CD14-positive monocyte (primary cell): ENCODE measurements around the gene HTR1D. TPM values are rescaled to one million over a fixed set of nuclear protein-coding genes. Genes with fewer than 3 reads are reported as not detected.

ENCODE experiments used
- DNase-seq, 3 donors: peaks; one replicate each; pipeline ENCODE4 v3.0.0-alpha.2; 2011 to 2022
- H2AFZ ChIP-seq: 2 replicates; pipeline ENCODE4 v1.6.0; 2012; ENCODE audit warnings: mild to moderate bottlenecking, low read depth, low read length, inconsistent platforms; ENCODE audit not compliant: insufficient read depth, poor library complexity, severe bottlenecking
- H3K27ac ChIP-seq, 2 donors: 1 replicate in 1 of 2; 2 replicates in 1 of 2; pipeline ENCODE4 v1.5.1; 2012 to 2013; ENCODE audit warnings: low read length in 2 of 2, control low read depth in 1 of 2, inconsistent platforms in 1 of 2, low read depth in 1 of 2, mild to moderate bottlenecking in 1 of 2
- H3K27me3 ChIP-seq, 2 donors: one replicate each; pipeline versions ENCODE4 v1.6.0 to v1.6.1; 2011 to 2013; ENCODE audit warnings: low read length in 2 of 2; ENCODE audit not compliant: control insufficient read depth in 2 of 2, insufficient read depth in 2 of 2
- H3K36me3 ChIP-seq, 2 donors: replicated peaks in 1 of 2; 1 replicate in 1 of 2; 2 replicates in 1 of 2; pipeline versions ENCODE4 v1.5.1 to v1.6.1; 2012 to 2013; ENCODE audit warnings: low read length in 2 of 2, control low read depth in 1 of 2, inconsistent platforms in 1 of 2, mild to moderate bottlenecking in 1 of 2; ENCODE audit not compliant: insufficient read depth in 2 of 2, control insufficient read depth in 1 of 2
- H3K4me1 ChIP-seq, 2 donors: 1 replicate in 1 of 2; 2 replicates in 1 of 2; pipeline versions ENCODE4 v1.5.1 to v1.6.1; 2012 to 2013; ENCODE audit warnings: low read length in 2 of 2, control low read depth in 1 of 2, inconsistent platforms in 1 of 2, mild to moderate bottlenecking in 1 of 2, moderate library complexity in 1 of 2; ENCODE audit not compliant: insufficient read depth in 2 of 2, control insufficient read depth in 1 of 2
- H3K4me2 ChIP-seq: replicated peaks from 2 replicates; pipeline ENCODE3; 2012; ENCODE audit warnings: low read length, moderate library complexity, mild to moderate bottlenecking; ENCODE audit not compliant: poor library complexity, severe bottlenecking; ENCODE audit errors: extremely low read depth
- H3K4me3 ChIP-seq, 3 experiments: fragments of 200-600 bp in 1 of 3; sonication (generic) in 1 of 3; replicated peaks in 1 of 3; 1 replicate in 2 of 3; 2 replicates in 1 of 3; pipeline ENCODE4 v1.5.1; 2011 to 2013; ENCODE audit warnings: low read length in 3 of 3, mild to moderate bottlenecking in 3 of 3, control low read depth in 2 of 3, low read depth in 2 of 3, inconsistent platforms in 1 of 3, moderate library complexity in 1 of 3
- H3K79me2 ChIP-seq: 2 replicates; pipeline ENCODE4 v1.6.0; 2012; ENCODE audit warnings: mild to moderate bottlenecking, control low read depth, inconsistent platforms, low read length, moderate library complexity; ENCODE audit not compliant: insufficient read depth
- H3K9ac ChIP-seq: 2 replicates; pipeline ENCODE4 v1.6.0; 2017; ENCODE audit warnings: low read length, mild to moderate bottlenecking; ENCODE audit not compliant: insufficient read depth, poor library complexity, severe bottlenecking
- H3K9me3 ChIP-seq, 2 donors: replicated peaks in 1 of 2; 1 replicate in 1 of 2; 2 replicates in 1 of 2; pipeline versions ENCODE4 v1.5.1 to v1.6.1; 2012 to 2013; ENCODE audit warnings: low read length in 2 of 2, control low read depth in 1 of 2; ENCODE audit not compliant: control insufficient read depth in 1 of 2, insufficient read depth in 1 of 2
- H4K20me1 ChIP-seq: 2 replicates; pipeline ENCODE4 v1.6.0; 2012; ENCODE audit warnings: mild to moderate bottlenecking, low read length, control low read depth, moderate library complexity; ENCODE audit not compliant: insufficient read depth
- H3K27ac Mint-ChIP-seq, 7 donors: one replicate each; pipeline ENCODE4 v1.8.0; 2020; ENCODE audit warnings: mild to moderate bottlenecking in 7 of 7, mixed read lengths in 7 of 7, moderate library complexity in 6 of 7, inconsistent platforms in 2 of 7
- H3K27me3 Mint-ChIP-seq, 3 donors: one replicate each; pipeline ENCODE4 v1.8.0; 2021 to 2022; ENCODE audit warnings: low read depth in 3 of 3, mild to moderate bottlenecking in 3 of 3, mixed read lengths in 3 of 3, moderate library complexity in 3 of 3, inconsistent platforms in 1 of 3
- H3K36me3 Mint-ChIP-seq, 2 donors: one replicate each; pipeline ENCODE4 v1.8.0; 2020; ENCODE audit warnings: mixed read lengths in 2 of 2, inconsistent platforms in 1 of 2, mild to moderate bottlenecking in 1 of 2
- H3K4me1 Mint-ChIP-seq: one replicate; pipeline ENCODE4 v1.8.0; 2020; ENCODE audit warnings: mild to moderate bottlenecking, mixed read lengths
- H3K4me3 Mint-ChIP-seq, 2 donors: one replicate each; pipeline ENCODE4 v1.8.0; 2020; ENCODE audit warnings: mild to moderate bottlenecking in 2 of 2, mixed read lengths in 2 of 2, moderate library complexity in 1 of 2
- H3K9me3 Mint-ChIP-seq, 7 donors: one replicate each; pipeline ENCODE4 v1.8.0; 2020 to 2022; ENCODE audit warnings: mixed read lengths in 7 of 7, mild to moderate bottlenecking in 6 of 7, moderate library complexity in 6 of 7, inconsistent platforms in 2 of 7
- CTCF ChIP-seq: fragments of 200-600 bp; IDR thresholded peaks from one replicate; pipeline ENCODE4 v1.8.0; 2022; ENCODE audit warnings: antibody characterized with exemption, mild to moderate bottlenecking
- WGBS: methylation state at CpG from one replicate; pipeline ENCODE4 v1.1.5; 2013; ENCODE audit warnings: missing lambda C conversion rate; ENCODE audit not compliant: insufficient coverage; 5-methylcytosine and 5-hydroxymethylcytosine counted together
- intact Hi-C, 2 donors: fragments of 100-400 bp; cut with micrococcal nuclease; formaldehyde crosslinking; loops; one replicate each; pipeline versions ENCODE4 v1.15.0 to v1.15.1; 2023
- polyA plus RNA-seq, 3 donors: library from polyadenylated mRNA; depleted of rRNA in 1 of 3; unstranded in 2 of 3; stranded (reverse) in 1 of 3; fragments of 300-500 nt in 2 of 3; fragments of >200 nt in 1 of 3; fragmentation: Illumina TruSeq in 2 of 3; gene quantifications; 1 replicate in 2 of 3; 2 replicates in 1 of 3; pipeline ENCODE4 v1.2.3, GENCODE V29; 2012 to 2021

The HTR1D gene
- polyA plus RNA-seq, 3 donors = not detected

- peaks cover 35 to 48% (median 39%) of the 10 kb centered on the region in 3 donors for H3K27me3 Mint-ChIP-seq
Observed at GRCh38 chr1:23222742-23223141, 5.4 kb upstream of the HTR1D start.

DNA sequence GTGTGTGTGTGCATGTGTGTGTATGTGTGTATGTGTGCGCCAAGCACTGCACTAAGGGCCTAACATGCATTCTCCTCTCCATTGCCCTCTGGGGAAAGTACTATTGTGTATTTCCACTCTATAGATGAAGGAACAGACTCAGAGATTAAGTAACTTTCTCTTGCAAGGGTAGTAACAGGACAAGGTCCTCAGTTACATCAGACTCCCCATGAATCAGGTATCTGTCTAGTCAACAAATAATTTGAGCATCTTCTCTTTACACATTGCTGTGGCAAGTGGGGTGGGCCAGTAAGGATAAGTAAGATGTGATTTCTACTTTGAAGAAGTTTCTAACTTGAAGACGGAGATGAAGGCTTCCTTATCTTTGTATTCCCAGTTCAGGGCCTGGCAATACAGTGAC is 5.0 kb upstream of the HTR1D start:
- Mint-ChIP-seq H3K36me3 (no peaks in the 10 kb centered on the region), H3K27ac (no peak overlapping the region), H3K27me3 (peaks cover 37 to 51% (median 43%) of the 10 kb centered on the region in 3 donors), H3K9me3 (peaks cover 3 to 16% (median 9%) of the 10 kb centered on the region in 7 donors), H3K4me1 (peaks cover 2% of the 10 kb centered on the region), H3K4me3 (no peak overlapping the region)
- Histone ChIP-seq H2AFZ (no peak overlapping the region), H3K27me3 (peaks cover 15 to 32% of the 10 kb centered on the region in 2 donors), H3K4me1 (peaks cover 0 to 5% of the 10 kb centered on the region in 2 donors), H3K9ac (no peak overlapping the region), H3K4me3 (no peak overlapping the region), H3K27ac (no peak overlapping the region), H4K20me1 (no peaks in the 10 kb centered on the region), H3K36me3 (no peaks in the 10 kb centered on the region), H3K79me2 (no peaks in the 10 kb centered on the region), H3K4me2 (no peak overlapping the region), H3K9me3 (no peaks in the 10 kb centered on the region)
- DNase-seq = no peak
- intact Hi-C loops = no loop called here
- WGBS = 100% methylated on average over 1 of the region's 2 CpGs
- no peak for TF ChIP-seq CTCF

More at GRCh38 chr1:23222742-23223141, 5.4 kb upstream of the HTR1D start:
- intact Hi-C loops = no loop called here
- Histone ChIP-seq H3K4me2 (no peak overlapping the region), H3K27me3 (peaks cover 12 to 29% of the 10 kb centered on the region in 2 donors), H3K4me3 (no peak overlapping the region), H3K9ac (no peak overlapping the region), H4K20me1 (no peaks in the 10 kb centered on the region), H3K4me1 (peaks cover 0 to under 1% of the 10 kb centered on the region in 2 donors), H2AFZ (no peak overlapping the region), H3K9me3 (no peaks in the 10 kb centered on the region), H3K79me2 (no peaks in the 10 kb centered on the region), H3K36me3 (no peaks in the 10 kb centered on the region), H3K27ac (no peak overlapping the region)
- Mint-ChIP-seq H3K36me3 (no peaks in the 10 kb centered on the region), H3K27ac (no peak overlapping the region), H3K9me3 (peaks cover 3 to 16% (median 9%) of the 10 kb centered on the region in 7 donors), H3K4me1 (peaks cover under 1% of the 10 kb centered on the region), H3K4me3 (no peak overlapping the region)
- no peak for DNase-seq
- TF ChIP-seq CTCF = no peak
- WGBS = 80% methylated on average over 1 of the region's 3 CpGs
